Pancreas (tissue), 10 donors: ENCODE results near the gene RPTOR. TPM values are rescaled to one million over a fixed set of nuclear protein-coding genes. Genes with fewer than 3 reads are reported as not detected.

Source experiments
- ATAC-seq, 4 donors: fragments of 200-7000 bp; cut with Tn5 transposase; one replicate each; pipeline versions ENCODE4 v1.8.0 to v1.9.1; 2020; ENCODE audit warnings: mild to moderate bottlenecking in 4 of 4, moderate library complexity in 4 of 4
- DNase-seq, 6 donors: peaks; one replicate each; pipeline ENCODE4 v3.0.0-alpha.2; 2020
- FAIRE-seq: peaks from 2 replicates; lab custom pipeline; 2012; peaks lifted over from hg19 to GRCh38; lab: Jason Lieb, UNC
- H3K27ac ChIP-seq, 4 donors: fragments of 200-600 bp; sonication (generic); 1 replicate in 3 of 4; 2 replicates in 1 of 4; pipeline versions ENCODE4 v1.5.0 to v1.8.0; 2020
- H3K27me3 ChIP-seq, 4 donors: fragments of 200-600 bp; one replicate each; pipeline ENCODE4 v1.8.0; 2021
- H3K36me3 ChIP-seq, 3 donors: fragments of 200-600 bp; sonication (generic) in 1 of 3; one replicate each; pipeline versions ENCODE4 v1.5.0 to v1.8.0; 2020 to 2021
- H3K4me1 ChIP-seq, 3 donors: fragments of 200-600 bp; one replicate each; pipeline ENCODE4 v1.8.0; 2021
- H3K4me3 ChIP-seq, 4 donors: fragments of 200-600 bp; sonication (generic) in 2 of 4; one replicate each; pipeline versions ENCODE4 v1.5.0 to v1.8.0; 2020 to 2021
- H3K9me3 ChIP-seq, 4 donors: fragments of 200-600 bp; one replicate each; pipeline ENCODE4 v1.8.0; 2021
- CTCF ChIP-seq, 4 donors: fragments of 200-600 bp; sonication (generic) in 3 of 4; IDR thresholded peaks; one replicate each; pipeline versions ENCODE4 v1.5.0 to v1.8.0; 2021; ENCODE audit warnings: antibody characterized with exemption in 4 of 4
- WGBS, 2 donors: extraction: QIAGEN DNeasy Blood & Tissue Kit; methylation state at CpG; one replicate each; pipeline ENCODE4 v1.1.7; 2013; 5-methylcytosine and 5-hydroxymethylcytosine counted together
- intact Hi-C, 3 donors: fragments of 100-400 bp; cut with DNase I; formaldehyde crosslinking; loops; one replicate each; pipeline versions ENCODE4 v1.11.1 to v1.14.2; 2022
- polyA plus RNA-seq, 2 donors: library from polyadenylated mRNA; stranded (reverse); fragments of 200-250 nt; gene quantifications; one replicate each; pipeline ENCODE4 v1.2.3, GENCODE V29; 2013
- total RNA-seq, 6 donors: library from RNA; stranded (reverse); fragmentation: NEBNext Ultra II Directional in 4 of 6; extraction: Animal tissue kit (Norgen Biotek cat#: 25700) in 4 of 6; gene quantifications; one replicate each; pipeline versions ENCODE4 v1.2.1 to v1.2.4, GENCODE V29; 2021 to 2023
- donor health status: healthy with polysubstance abuse.
- donor health status: DM: no; HTN: no; CAD: no; lungs with moderate emphysema.
- donor health status: DM: no; HTN: no; CAD: no.
- donor health status: control.
- donor health status: control.
- donor health status: Bipolar disorder and iron deficiency.
- donor health status: DM: yes; HTN: yes; CAD: no.
- donor health status: DM: no; HTN: no; CAD: no.
- donor health status: DM: no; HTN: no; CAD: no.
- donor health status: DM: yes; HTN: yes; CAD: no.

The RPTOR gene
- total and polyA plus RNA-seq, 8 donors = 5.0 to 18.9 (median 13.2) TPM

GRCh38 chr17:80818871-80819270 is 274.2 kb downstream of the RPTOR start:
- H3K4me1 ChIP-seq = no peaks in the 10 kb centered on the region
- no peak overlapping the region for H3K27ac ChIP-seq
- H3K36me3 ChIP-seq = no peaks in the 10 kb centered on the region
- no peak for TF ChIP-seq CTCF (IDR thresholded peaks at IDR 0.05)
- no peaks in the 10 kb centered on the region for H3K27me3 ChIP-seq
- DNase-seq = peak in 1 of 6 donors; percentile 30
- WGBS, 2 donors = 88 to 90% methylated on average over 9 of the region's 9 CpGs
- ATAC-seq = no peak
- intact Hi-C loops = no loop called here
- no peaks in the 10 kb centered on the region for H3K9me3 ChIP-seq
- no peak overlapping the region for H3K4me3 ChIP-seq
- FAIRE-seq = no peak

GRCh38 chr17:80819422-80820164 is 275.0 kb downstream of the RPTOR start:
- 78 to 81% methylated on average over 23 of the region's 23 CpGs for WGBS, 2 donors
- no peaks in the 10 kb centered on the region for H3K36me3 ChIP-seq
- DNase-seq (peak in 2 of 6 donors; percentile 22 to 54), ATAC-seq (no peak), FAIRE-seq (no peak)
- no peak overlapping the region for H3K4me3 ChIP-seq
- intact Hi-C loops = no loop called here
- no peak overlapping the region for H3K27ac ChIP-seq
- no peaks in the 10 kb centered on the region for H3K27me3 ChIP-seq
- no peak for TF ChIP-seq CTCF (IDR thresholded peaks at IDR 0.05)
- H3K9me3 ChIP-seq = no peaks in the 10 kb centered on the region
- H3K4me1 ChIP-seq = no peaks in the 10 kb centered on the region

GRCh38 chr17:80820331-80820730 is 275.7 kb downstream of the RPTOR start:
- no peak for FAIRE-seq
- 90% methylated on average over 13 of the region's 13 CpGs for WGBS, 2 donors
- no peaks in the 10 kb centered on the region for H3K27me3 ChIP-seq
- peak in 2 of 6 donors; percentile 23 to 24 for DNase-seq
- H3K9me3 ChIP-seq = no peaks in the 10 kb centered on the region
- no peak for TF ChIP-seq CTCF (IDR thresholded peaks at IDR 0.05)
- no peaks in the 10 kb centered on the region for H3K4me1 ChIP-seq
- no peak overlapping the region for H3K4me3 ChIP-seq
- no peak for ATAC-seq
- H3K36me3 ChIP-seq = no peaks in the 10 kb centered on the region
- H3K27ac ChIP-seq = no peak overlapping the region
- intact Hi-C loops = no loop called here

GRCh38 chr17:80821546-80821945 is 276.9 kb downstream of the RPTOR start:
- Histone ChIP-seq H3K9me3 (no peaks in the 10 kb centered on the region), H3K36me3 (no peaks in the 10 kb centered on the region), H3K4me1 (no peaks in the 10 kb centered on the region), H3K27me3 (no peaks in the 10 kb centered on the region), H3K27ac (no peak overlapping the region), H3K4me3 (no peak overlapping the region)
- 95 to 96% methylated on average over 18 of the region's 18 CpGs for WGBS, 2 donors
- ATAC-seq (no peak), FAIRE-seq (no peak), DNase-seq (peak in 2 of 6 donors; percentile 25 to 36)
- TF ChIP-seq CTCF (IDR thresholded peaks at IDR 0.05) = no peak
- intact Hi-C loops = no loop called here

GRCh38 chr17:80822021-80822699 is 277.5 kb downstream of the RPTOR start:
- FAIRE-seq = no peak
- Histone ChIP-seq H3K9me3 (no peaks in the 10 kb centered on the region), H3K27me3 (no peaks in the 10 kb centered on the region), H3K4me3 (no peak overlapping the region), H3K27ac (no peak overlapping the region), H3K4me1 (no peaks in the 10 kb centered on the region), H3K36me3 (no peaks in the 10 kb centered on the region)
- intact Hi-C loops = no loop called here
- no peak for ATAC-seq
- no peak for TF ChIP-seq CTCF (IDR thresholded peaks at IDR 0.05)
- DNase-seq = peak in 2 of 6 donors; percentile 49 to 54
- 93% methylated on average over 34 to 36 of the region's 36 CpGs for WGBS, 2 donors
